ENCODE measurements around the gene RGS19. TPM values are rescaled to one million over a fixed set of nuclear protein-coding genes. Genes with fewer than 3 reads are reported as not detected.

RGS19 gene
- total RNA-seq, 1 experiment from 2014 or later, result 17.2 TPM

DNA sequence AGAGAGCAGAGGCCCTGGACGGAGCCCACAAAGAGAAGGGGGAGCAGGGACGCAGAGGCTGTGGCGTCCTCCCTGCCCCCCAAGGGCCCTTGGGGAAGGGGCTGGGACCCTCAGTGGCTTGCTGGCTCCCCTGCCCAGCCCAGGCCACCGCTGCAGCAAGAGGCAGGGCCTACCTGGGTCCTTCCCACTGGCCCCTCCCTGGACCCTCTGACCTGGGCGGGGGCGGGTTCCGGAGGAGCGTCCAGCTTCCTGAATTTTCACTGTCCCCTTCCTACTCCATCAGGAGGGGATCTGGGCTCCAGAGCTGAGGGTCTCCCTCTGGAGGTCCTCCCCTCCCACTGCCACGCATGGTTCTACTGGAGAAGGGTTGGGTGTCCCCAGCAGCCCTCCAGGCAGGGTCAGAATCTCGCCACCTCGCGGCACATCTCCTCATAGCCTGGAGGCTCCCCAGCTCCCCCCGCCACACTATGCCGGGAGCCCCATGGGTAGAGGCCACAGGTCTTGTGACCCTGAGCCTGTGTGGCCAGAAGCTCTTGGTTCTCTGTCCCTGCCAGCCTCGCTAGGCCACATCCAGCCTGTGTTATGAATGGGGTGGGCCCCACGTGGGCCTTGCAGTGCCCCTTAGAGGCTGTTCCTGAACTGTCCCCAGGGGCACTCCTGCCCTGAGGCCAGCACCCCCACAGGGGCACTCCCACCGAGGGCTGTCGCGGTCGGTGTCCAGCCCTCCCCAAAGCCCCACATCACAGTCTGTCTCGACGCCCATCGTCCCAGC lies 28.9 kb downstream of the RGS19 start:
- TF ChIP-seq, protein P1, sequence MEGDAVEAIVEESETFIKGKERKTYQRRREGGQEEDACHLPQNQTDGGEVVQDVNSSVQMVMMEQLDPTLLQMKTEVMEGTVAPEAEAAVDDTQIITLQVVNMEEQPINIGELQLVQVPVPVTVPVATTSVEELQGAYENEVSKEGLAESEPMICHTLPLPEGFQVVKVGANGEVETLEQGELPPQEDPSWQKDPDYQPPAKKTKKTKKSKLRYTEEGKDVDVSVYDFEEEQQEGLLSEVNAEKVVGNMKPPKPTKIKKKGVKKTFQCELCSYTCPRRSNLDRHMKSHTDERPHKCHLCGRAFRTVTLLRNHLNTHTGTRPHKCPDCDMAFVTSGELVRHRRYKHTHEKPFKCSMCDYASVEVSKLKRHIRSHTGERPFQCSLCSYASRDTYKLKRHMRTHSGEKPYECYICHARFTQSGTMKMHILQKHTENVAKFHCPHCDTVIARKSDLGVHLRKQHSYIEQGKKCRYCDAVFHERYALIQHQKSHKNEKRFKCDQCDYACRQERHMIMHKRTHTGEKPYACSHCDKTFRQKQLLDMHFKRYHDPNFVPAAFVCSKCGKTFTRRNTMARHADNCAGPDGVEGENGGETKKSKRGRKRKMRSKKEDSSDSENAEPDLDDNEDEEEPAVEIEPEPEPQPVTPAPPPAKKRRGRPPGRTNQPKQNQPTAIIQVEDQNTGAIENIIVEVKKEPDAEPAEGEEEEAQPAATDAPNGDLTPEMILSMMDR (IDR thresholded peaks at IDR 0.05; ENCODE audit: unreplicated experiment), result no peak
- intact Hi-C loops (cut with micrococcal nuclease; ENCODE audit: unreplicated experiment), result loop anchor here (10.0 kb wide), 1 partner anchor 156 kb away; the partner anchor contains the start of gene DNAJC5
- Mint-ChIP-seq H3K36me3 (ENCODE audit: insufficient read depth, unreplicated experiment) (peaks cover under 1% of the 10 kb centered on the region), H3K4me3 (ENCODE audit: low read depth, unreplicated experiment) (no peak overlapping the region), H3K27me3 (ENCODE audit: unreplicated experiment) (peaks cover 88% of the 10 kb centered on the region), H3K27ac (ENCODE audit: unreplicated experiment) (no peak overlapping the region), H3K4me1 (ENCODE audit: low read depth, unreplicated experiment) (no peaks in the 10 kb centered on the region), H3K9me3 (ENCODE audit: low read depth, unreplicated experiment) (no peaks in the 10 kb centered on the region)
- DNase-seq, result no peak
- CTCF ChIA-PET, result interaction anchor here (3.0 kb wide), 1 partner anchor 12 kb away, joined by 13 read pairs; no protein-coding TSS in a partner anchor
- no TSS peak for BruUV-seq (replicated peaks)

DNA sequence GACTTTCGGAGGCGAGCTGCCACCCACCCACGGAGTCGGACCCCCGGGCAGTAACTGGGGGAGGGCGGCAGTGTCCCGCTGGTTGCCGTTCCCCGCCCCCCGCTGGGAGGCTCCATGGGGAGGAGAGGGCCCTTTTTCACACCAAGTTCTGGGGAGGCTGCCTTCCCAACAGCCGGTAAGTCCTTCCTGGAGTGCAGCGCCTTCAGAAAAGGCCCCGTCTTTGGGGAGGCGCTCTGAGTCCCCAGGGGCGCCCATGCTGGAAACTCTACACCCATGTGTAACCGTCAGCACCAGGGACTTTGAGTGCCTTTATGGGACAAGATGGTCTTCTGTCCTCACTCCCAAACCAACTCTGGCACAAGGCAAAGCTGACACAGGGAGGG lies 29.4 kb downstream of the RGS19 start:
- no peak for DNase-seq
- CTCF ChIA-PET, result no interaction called here
- intact Hi-C loops (cut with micrococcal nuclease; ENCODE audit: unreplicated experiment), result loop anchor here (10.0 kb wide), 1 partner anchor 155 kb away; the partner anchor contains the start of gene DNAJC5
- Mint-ChIP-seq H3K9me3 (ENCODE audit: low read depth, unreplicated experiment) (no peaks in the 10 kb centered on the region), H3K4me1 (ENCODE audit: low read depth, unreplicated experiment) (peaks cover 5% of the 10 kb centered on the region), H3K36me3 (ENCODE audit: insufficient read depth, unreplicated experiment) (peaks cover 5% of the 10 kb centered on the region), H3K27me3 (ENCODE audit: unreplicated experiment) (peaks cover 88% of the 10 kb centered on the region), H3K4me3 (ENCODE audit: low read depth, unreplicated experiment) (no peak overlapping the region), H3K27ac (ENCODE audit: unreplicated experiment) (no peak overlapping the region)
- TF ChIP-seq, protein P1 (IDR thresholded peaks at IDR 0.05; ENCODE audit: unreplicated experiment), result no peak
- BruUV-seq (replicated peaks), result no TSS peak

DNA sequence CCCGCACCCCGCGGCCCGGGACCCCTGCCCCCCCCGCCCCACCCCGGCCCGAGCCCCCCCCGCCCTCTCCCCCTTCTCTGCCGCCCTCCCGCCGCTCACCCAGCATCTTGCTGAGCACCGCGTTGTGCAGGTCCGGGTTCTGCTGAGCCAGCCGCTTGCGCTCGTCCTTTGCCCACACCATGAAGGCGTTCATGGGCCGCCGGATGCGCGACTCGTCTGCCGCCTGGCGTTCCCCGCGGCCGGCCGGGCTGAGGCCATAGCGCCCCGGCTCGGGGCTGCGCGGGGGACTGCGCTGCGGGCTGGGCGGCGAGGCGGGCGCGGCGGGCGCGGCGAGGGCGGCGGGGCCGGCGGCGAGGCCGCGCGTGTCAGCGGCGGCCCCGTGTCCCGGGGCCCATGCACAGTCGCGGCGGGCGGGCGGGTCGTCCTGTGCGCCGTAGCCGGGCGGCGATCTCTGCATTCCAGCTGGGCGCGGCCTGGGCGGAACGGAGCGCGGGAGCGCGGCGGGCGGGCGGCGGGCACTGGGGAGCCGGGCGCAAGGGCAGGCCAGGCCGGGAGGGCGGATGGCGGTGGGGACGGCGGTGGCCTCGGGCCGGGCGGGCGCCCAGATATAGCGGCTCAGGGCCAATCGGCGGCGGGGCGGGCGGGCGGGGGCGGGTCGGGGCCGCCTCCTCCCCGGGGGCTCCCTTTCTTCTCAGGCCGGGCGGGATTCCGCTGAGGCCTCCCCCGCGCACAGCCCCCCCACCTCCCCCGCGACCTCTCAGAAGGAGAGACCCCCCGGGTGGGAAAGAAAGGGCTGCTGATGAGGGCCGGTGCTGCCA lies 30.0 kb downstream of the RGS19 start, which contains the start of gene SOX18:
SOX18 (minus strand) TSS at position 580 of the 818 bp plus-strand sequence; CDS start at position 457, 123 bp downstream.
- TF ChIP-seq, protein P1 (IDR thresholded peaks at IDR 0.05; ENCODE audit: unreplicated experiment), result no peak
- DNase-seq, result peak; percentile 52
- no TSS peak for BruUV-seq (replicated peaks)

DNA sequence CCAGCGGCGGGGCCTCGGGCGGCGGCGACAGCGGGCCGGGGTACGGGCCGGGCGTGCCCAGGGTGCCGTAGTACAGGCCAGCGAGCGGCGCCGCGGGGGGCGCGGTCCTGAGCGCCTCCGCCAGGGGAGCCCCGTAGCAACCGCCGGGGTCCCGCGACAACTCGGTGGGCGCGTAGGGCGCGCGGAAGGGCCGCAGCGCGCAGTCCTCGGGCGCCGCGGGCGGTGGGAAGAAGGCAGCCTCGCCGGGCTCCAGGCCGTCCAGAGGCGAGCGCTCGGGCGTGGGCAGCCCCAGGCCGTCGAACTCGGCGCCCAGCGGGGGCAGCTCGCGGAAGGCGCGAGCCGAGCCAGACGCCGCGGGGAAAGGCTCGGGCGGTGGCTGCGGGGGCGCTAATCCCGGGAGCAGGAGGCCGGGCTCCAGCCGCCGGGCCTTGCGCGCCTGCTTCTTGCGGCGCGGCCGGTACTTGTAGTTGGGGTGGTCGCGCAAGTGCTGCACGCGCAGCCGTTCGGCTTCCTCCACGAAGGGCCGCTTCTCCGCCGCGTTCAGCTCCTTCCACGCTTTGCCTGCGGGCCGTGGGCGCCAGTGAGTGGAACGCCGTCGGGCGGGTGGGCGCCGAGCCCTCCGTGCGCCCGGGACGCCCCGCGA lies 30.8 kb downstream of the RGS19 start:
- no TSS peak for BruUV-seq (replicated peaks)
- TF ChIP-seq, protein P1 (IDR thresholded peaks at IDR 0.05; ENCODE audit: unreplicated experiment), result no peak
- intact Hi-C loops (cut with micrococcal nuclease; ENCODE audit: unreplicated experiment), result no loop called here
- H3K36me3 Mint-ChIP-seq (ENCODE audit: insufficient read depth, unreplicated experiment), result peaks cover 9% of the 10 kb centered on the region
- CTCF ChIA-PET, result no interaction called here
- DNase-seq, result no peak
- no peak overlapping the region for H3K27ac Mint-ChIP-seq (ENCODE audit: unreplicated experiment)
- peaks cover 88% of the 10 kb centered on the region for H3K27me3 Mint-ChIP-seq (ENCODE audit: unreplicated experiment)
- no peaks in the 10 kb centered on the region for H3K9me3 Mint-ChIP-seq (ENCODE audit: low read depth, unreplicated experiment)
- H3K4me3 Mint-ChIP-seq (ENCODE audit: low read depth, unreplicated experiment), result no peak overlapping the region
- peaks cover 14% of the 10 kb centered on the region for H3K4me1 Mint-ChIP-seq (ENCODE audit: low read depth, unreplicated experiment)

More for the DNA sequence above, 30.0 kb downstream of the RGS19 start, which contains the start of gene SOX18:
- no peaks in the 10 kb centered on the region for H3K9me3 Mint-ChIP-seq (ENCODE audit: low read depth, unreplicated experiment)
- H3K36me3 Mint-ChIP-seq (ENCODE audit: insufficient read depth, unreplicated experiment), result peaks cover 9% of the 10 kb centered on the region
- H3K27ac Mint-ChIP-seq (ENCODE audit: unreplicated experiment), result no peak within 1 kb of the TSS
- peaks cover 11% of the 10 kb centered on the region for H3K4me1 Mint-ChIP-seq (ENCODE audit: low read depth, unreplicated experiment)
- peaks cover 88% of the 10 kb centered on the region for H3K27me3 Mint-ChIP-seq (ENCODE audit: unreplicated experiment)
- intact Hi-C loops (cut with micrococcal nuclease; ENCODE audit: unreplicated experiment), result no loop called here
- CTCF ChIA-PET, result no interaction called here
- no peak within 1 kb of the TSS for H3K4me3 Mint-ChIP-seq (ENCODE audit: low read depth, unreplicated experiment)
